A172 (cell line): ENCODE data around the gene MAST1. TPM values are rescaled to one million over a fixed set of nuclear protein-coding genes. Genes with fewer than 3 reads are reported as not detected.
"Not testable (repeated sequence)": the region's sequence is repeated elsewhere in the genome, so short reads cannot be mapped to it uniquely, and the experiment has no call there.

Experiments
- DNase-seq: peaks from one replicate; pipeline ENCODE4 v3.0.0-alpha.2; 2015; ENCODE audit warnings: low spot score
- total RNA-seq: library from RNA; depleted of rRNA; stranded (reverse); fragments of >200 nt; shearing (Covaris generic); gene quantifications from 2 replicates; pipeline ENCODE4 v1.2.3, GENCODE V29; 2014; rRNA removed

The MAST1 gene
- 1.3 and 3.2 TPM in 2 replicates for total RNA-seq

- DNase-seq, result no peak
Observed at GRCh38 chr19:12838182-12838885, at the start of gene MAST1. Gene MAST1 (plus strand): TSS chr19:12838515. CDS start chr19:12838573, 58 bp downstream.

GRCh38 chr19:12788682-12789097 is 49.6 kb upstream of the MAST1 start:
- peak; percentile 81 for DNase-seq

GRCh38 chr19:12789098-12789903 is 49.0 kb upstream of the MAST1 start:
- DNase-seq, result peak; percentile 41

GRCh38 chr19:12789904-12790619 is 48.3 kb upstream of the MAST1 start:
- peak; percentile 89 for DNase-seq

- no peak for DNase-seq
Observed at GRCh38 chr19:12790628-12791344, 47.5 kb upstream of the MAST1 start.

- DNase-seq, result peak; percentile 90
Observed at GRCh38 chr19:12791345-12792050, 46.8 kb upstream of the MAST1 start, which contains the start of gene JUNB. Gene JUNB (plus strand): TSS chr19:12791486. CDS start chr19:12791772, 286 bp downstream.

GRCh38 chr19:12792051-12792852 is 46.1 kb upstream of the MAST1 start:
- peak; percentile 40 for DNase-seq

GRCh38 chr19:12792853-12793289 is 45.4 kb upstream of the MAST1 start:
- DNase-seq, result no peak

- DNase-seq, result peak; percentile 91
Observed at GRCh38 chr19:12793290-12794195, 44.8 kb upstream of the MAST1 start.

GRCh38 chr19:12794196-12794941 is 43.9 kb upstream of the MAST1 start:
- DNase-seq, result peak; percentile 35

GRCh38 chr19:12794971-12795381 is 43.3 kb upstream of the MAST1 start:
- DNase-seq, result no peak

GRCh38 chr19:12796146-12797071 is 41.9 kb upstream of the MAST1 start:
- DNase-seq, result peak; percentile 73

GRCh38 chr19:12797141-12797587 is 41.2 kb upstream of the MAST1 start:
- DNase-seq, result no peak

- not testable (repeated sequence) for DNase-seq
Observed at GRCh38 chr19:12797607-12798006, 40.7 kb upstream of the MAST1 start.

- no peak for DNase-seq
Observed at GRCh38 chr19:12799742-12800465, 38.4 kb upstream of the MAST1 start.

GRCh38 chr19:12800466-12800770 is 37.9 kb upstream of the MAST1 start:
- DNase-seq, result no peak
